Epithelial cell of esophagus (primary cell): ENCODE data around the gene SRMS.

Experiments
- DNase-seq: peaks from one replicate; pipeline ENCODE4 v3.0.0; 2010; ENCODE audit warnings: low read depth
- H3K4me3 ChIP-seq: 2 replicates; pipeline ENCODE4 v1.5.1; 2011; ENCODE audit warnings: mild to moderate bottlenecking, low read length, control low read depth
- CTCF ChIP-seq: IDR thresholded peaks from 2 replicates; pipeline ENCODE4 v1.5.1; 2011; ENCODE audit warnings: low read depth, mild to moderate bottlenecking, low read length, control low read depth, inconsistent platforms; ENCODE audit not compliant: insufficient read depth; ENCODE audit errors: missing control alignments

The SRMS gene

GRCh38 chr20:63521602-63522001 lies 25.9 kb downstream of the SRMS start:
- TF ChIP-seq CTCF, result no peak
- H3K4me3 ChIP-seq, result peak overlapping the region; percentile 83
- no peak for DNase-seq

DNA sequence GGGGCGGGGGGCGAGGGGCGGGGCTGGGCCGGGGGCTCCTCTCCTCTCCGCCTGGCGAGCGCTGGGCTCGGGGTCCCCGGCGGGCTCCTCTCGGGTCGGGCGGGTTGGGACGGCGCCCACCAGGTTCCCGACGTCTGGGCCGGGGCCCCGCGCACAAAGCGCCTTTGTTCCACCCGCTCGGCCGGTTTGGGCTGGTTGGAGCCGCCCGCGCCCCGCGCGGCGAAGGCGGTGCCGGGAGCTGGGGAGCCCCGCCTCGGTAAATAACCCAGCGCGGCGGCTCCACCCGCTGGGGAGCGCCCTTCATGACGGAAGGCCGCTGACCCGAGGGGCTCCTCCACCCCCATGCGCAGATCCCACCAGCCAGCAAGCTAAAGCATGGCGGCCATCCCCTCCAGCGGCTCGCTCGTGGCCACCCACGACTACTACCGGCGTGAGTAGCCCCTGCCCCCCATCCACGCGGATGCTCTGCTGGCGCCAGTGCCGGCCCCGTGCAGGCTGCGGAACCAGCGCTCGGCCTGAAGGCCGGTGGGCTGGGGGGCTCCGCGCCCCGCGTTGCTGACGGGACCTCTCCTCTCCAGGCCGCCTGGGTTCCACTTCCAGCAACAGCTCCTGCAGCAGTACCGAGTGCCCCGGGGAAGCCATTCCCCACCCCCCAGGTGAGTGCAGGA lies 26.5 kb downstream of the SRMS start:
- TF ChIP-seq CTCF, result no peak
- H3K4me3 ChIP-seq, result peak overlapping the region; percentile 83
- DNase-seq, result peak; percentile 81

DNA sequence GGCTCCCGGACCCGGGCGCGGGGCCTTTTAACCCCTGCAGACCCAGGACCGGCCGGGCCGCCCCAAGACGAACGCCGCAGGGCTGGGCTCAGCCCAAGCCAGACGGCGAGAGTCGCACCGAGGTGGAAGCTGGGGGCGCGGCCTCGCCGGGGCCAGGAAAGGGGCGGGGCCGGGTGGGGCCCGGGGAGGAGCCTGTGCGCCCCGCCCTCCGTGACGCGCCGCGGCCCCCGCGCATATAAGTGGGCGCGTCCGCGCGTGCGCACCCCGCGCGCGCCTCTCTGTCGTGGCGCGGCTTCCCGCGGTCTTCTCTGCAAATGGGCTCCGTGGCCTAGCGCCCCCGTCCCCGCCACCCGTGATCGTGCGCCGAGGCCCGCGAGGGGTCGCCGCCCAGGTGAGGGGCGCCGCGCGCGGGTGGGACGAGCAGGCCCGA lies 27.0 kb downstream of the SRMS start, which contains the start of gene PPDPF:
Gene PPDPF (plus strand): TSS at position 262 of the 430 bp plus-strand sequence. CDS start 544 bp downstream, outside the sequence.
- peak within 1 kb of the TSS; percentile 83 for H3K4me3 ChIP-seq
- peak; percentile 83 for DNase-seq
- TF ChIP-seq CTCF, result no peak

DNA sequence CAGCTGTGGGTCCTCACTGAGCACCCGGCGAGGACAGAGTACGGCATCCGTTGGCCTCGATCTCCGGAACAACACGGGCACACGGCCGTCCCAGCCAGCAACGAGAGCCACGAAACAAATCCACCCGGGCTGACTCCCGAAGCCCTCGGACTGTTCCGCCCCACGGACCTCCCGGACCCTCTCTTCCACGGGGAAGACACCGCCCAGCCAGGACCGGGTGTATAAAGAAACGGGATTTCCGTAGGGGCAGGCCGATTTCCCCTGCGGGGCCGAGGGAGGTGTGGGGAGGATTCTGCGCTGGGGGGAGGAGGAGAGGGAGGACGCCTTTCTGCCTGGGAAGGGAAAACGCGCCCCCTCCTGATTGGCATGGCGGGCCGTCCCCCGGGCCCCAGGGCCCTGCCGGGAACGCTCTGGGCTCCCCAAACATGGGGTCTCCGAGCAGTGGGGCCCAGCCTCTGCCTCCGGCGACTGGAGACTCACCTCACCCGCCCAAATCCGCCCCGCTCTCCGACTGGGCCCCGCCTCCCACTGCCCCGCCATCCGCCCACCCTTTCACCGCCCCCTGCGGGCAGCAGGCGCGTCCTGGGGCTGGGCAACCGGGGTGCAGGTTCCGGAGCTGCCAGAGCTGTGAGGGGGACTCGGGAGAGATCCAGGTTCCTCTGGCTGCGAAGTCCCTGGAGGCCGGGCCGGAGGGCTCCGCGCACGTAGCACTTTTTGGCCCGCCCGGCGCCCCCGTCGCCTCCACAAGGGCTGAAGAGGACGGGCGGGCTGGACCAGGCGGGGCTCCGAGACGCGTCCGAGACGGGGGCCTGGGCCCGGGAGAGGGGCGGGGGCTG lies 27.7 kb downstream of the SRMS start:
- H3K4me3 ChIP-seq, result peak overlapping the region; percentile 52
- peak; percentile 51 for DNase-seq
- TF ChIP-seq CTCF, result no peak

- TF ChIP-seq CTCF, result no peak
- H3K4me3 ChIP-seq, result peak overlapping the region; percentile 52
- no peak for DNase-seq
Measured at GRCh38 chr20:63518946-63519667, 28.4 kb downstream of the SRMS start.

GRCh38 chr20:63518351-63518861 lies 29.1 kb downstream of the SRMS start:
- DNase-seq, result no peak
- no peak for TF ChIP-seq CTCF
- H3K4me3 ChIP-seq, result no peak overlapping the region
